Left lung (tissue), 10 donors: ENCODE data around the gene VPS16. TPM values are rescaled to one million over a fixed set of nuclear protein-coding genes. Genes with fewer than 3 reads are reported as not detected.
A peak's percentile ranks its signal among the peaks of the same experiment; 100 is the strongest.

Experiments used
- ATAC-seq: fragments of 200-7000 bp; cut with Tn5 transposase; one replicate; pipeline ENCODE4 v1.9.1; 2020; ENCODE audit warnings: moderate library complexity
- DNase-seq, 4 donors: peaks; one replicate each; pipeline ENCODE4 v3.0.0-alpha.2; 2013 to 2020
- H3K27ac ChIP-seq, 2 donors: fragments of 200-600 bp; sonication (generic) in 1 of 2; one replicate each; pipeline versions ENCODE4 v1.5.0 to v1.8.0; 2020 to 2021
- H3K27me3 ChIP-seq, 2 donors: fragments of 200-600 bp; sonication (generic) in 1 of 2; one replicate each; pipeline versions ENCODE4 v1.5.0 to v1.8.0; 2020 to 2021
- H3K36me3 ChIP-seq, 2 donors: fragments of 200-600 bp; sonication (generic) in 1 of 2; one replicate each; pipeline versions ENCODE4 v1.5.0 to v1.8.0; 2020 to 2021
- H3K4me1 ChIP-seq, 2 donors: fragments of 200-600 bp; one replicate each; pipeline ENCODE4 v1.8.0; 2021
- H3K4me3 ChIP-seq, 2 donors: fragments of 200-600 bp; sonication (generic) in 1 of 2; one replicate each; pipeline versions ENCODE4 v1.5.0 to v1.8.0; 2020 to 2021; ENCODE audit warnings: mild to moderate bottlenecking in 1 of 2
- H3K9me3 ChIP-seq, 2 donors: fragments of 200-600 bp; sonication (generic) in 1 of 2; one replicate each; pipeline versions ENCODE4 v1.5.0 to v1.8.0; 2020 to 2021
- intact Hi-C, 2 donors: fragments of 100-400 bp; cut with DNase I; formaldehyde crosslinking; loops; one replicate each; pipeline versions ENCODE4 v1.11.2 to v1.14.2; 2022
- polyA plus RNA-seq, 6 donors: library from polyadenylated mRNA; unstranded; fragments of 120-200 nt; gene quantifications; one replicate each; pipeline ENCODE4 v1.2.1, GENCODE V29; 2013; ENCODE audit not compliant: insufficient read length in 6 of 6
- total RNA-seq, 2 donors: library from RNA; stranded (reverse); fragmentation: NEBNext Ultra II Directional; extraction: Animal tissue kit (Norgen Biotek cat#: 25700); gene quantifications; one replicate each; pipeline ENCODE4 v1.2.1, GENCODE V29; 2021
- TF ChIP-seq, protein P1 (sequence below), 2 donors: fragments of 200-600 bp; sonication (generic) in 1 of 2; IDR thresholded peaks; one replicate each; pipeline versions ENCODE4 v1.5.0 to v1.8.0; 2021; ENCODE audit warnings: antibody characterized with exemption in 2 of 2
- donor health status: DM: no; HTN: yes; CAD: no.
- donor health status: DM: no; HTN: no; CAD: no.

The VPS16 gene
- total and polyA plus RNA-seq, 8 donors = 31.9 to 42.7 (median 36.3) TPM

- H3K4me1 ChIP-seq = peaks cover 0 to 25% of the 10 kb centered on the region in 2 donors
- intact Hi-C loops = no loop called here
- H3K4me3 ChIP-seq = peak overlapping the region in 1 of 2 donors; percentile 31
- no peak overlapping the region for H3K27ac ChIP-seq
- TF ChIP-seq, protein P1, sequence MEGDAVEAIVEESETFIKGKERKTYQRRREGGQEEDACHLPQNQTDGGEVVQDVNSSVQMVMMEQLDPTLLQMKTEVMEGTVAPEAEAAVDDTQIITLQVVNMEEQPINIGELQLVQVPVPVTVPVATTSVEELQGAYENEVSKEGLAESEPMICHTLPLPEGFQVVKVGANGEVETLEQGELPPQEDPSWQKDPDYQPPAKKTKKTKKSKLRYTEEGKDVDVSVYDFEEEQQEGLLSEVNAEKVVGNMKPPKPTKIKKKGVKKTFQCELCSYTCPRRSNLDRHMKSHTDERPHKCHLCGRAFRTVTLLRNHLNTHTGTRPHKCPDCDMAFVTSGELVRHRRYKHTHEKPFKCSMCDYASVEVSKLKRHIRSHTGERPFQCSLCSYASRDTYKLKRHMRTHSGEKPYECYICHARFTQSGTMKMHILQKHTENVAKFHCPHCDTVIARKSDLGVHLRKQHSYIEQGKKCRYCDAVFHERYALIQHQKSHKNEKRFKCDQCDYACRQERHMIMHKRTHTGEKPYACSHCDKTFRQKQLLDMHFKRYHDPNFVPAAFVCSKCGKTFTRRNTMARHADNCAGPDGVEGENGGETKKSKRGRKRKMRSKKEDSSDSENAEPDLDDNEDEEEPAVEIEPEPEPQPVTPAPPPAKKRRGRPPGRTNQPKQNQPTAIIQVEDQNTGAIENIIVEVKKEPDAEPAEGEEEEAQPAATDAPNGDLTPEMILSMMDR (IDR thresholded peaks at IDR 0.05) = no peak
- no peak for ATAC-seq
- H3K27me3 ChIP-seq = peaks cover 32 to 94% of the 10 kb centered on the region in 2 donors
- H3K9me3 ChIP-seq = no peaks in the 10 kb centered on the region
- DNase-seq = no peak
- H3K36me3 ChIP-seq = no peaks in the 10 kb centered on the region
Measured at GRCh38 chr20:2799271-2799670, 41.3 kb upstream of the VPS16 start.

- Histone ChIP-seq H3K27ac (no peak overlapping the region), H3K9me3 (no peaks in the 10 kb centered on the region), H3K27me3 (peaks cover 38 to 96% of the 10 kb centered on the region in 2 donors), H3K36me3 (no peaks in the 10 kb centered on the region), H3K4me1 (peaks cover 0 to 25% of the 10 kb centered on the region in 2 donors), H3K4me3 (peak overlapping the region; percentile 28 to 31)
- TF ChIP-seq, protein P1 (IDR thresholded peaks at IDR 0.05) = no peak
- DNase-seq (peak in 2 of 4 donors; percentile 21 to 33), ATAC-seq (peak; percentile 48)
- intact Hi-C loops = no loop called here
Measured at GRCh38 chr20:2799688-2800520, 40.6 kb upstream of the VPS16 start.

- peak; percentile 60 for ATAC-seq
- Histone ChIP-seq H3K4me1 (peaks cover 0 to 25% of the 10 kb centered on the region in 2 donors), H3K4me3 (peak within 1 kb of the TSS; percentile 28 to 31), H3K36me3 (no peaks in the 10 kb centered on the region), H3K9me3 (no peaks in the 10 kb centered on the region), H3K27ac (no peak within 1 kb of the TSS), H3K27me3 (peaks cover 46 to 96% of the 10 kb centered on the region in 2 donors)
- TF ChIP-seq, protein P1 (IDR thresholded peaks at IDR 0.05) = no peak
- DNase-seq = peak in 3 of 4 donors; percentile 42 to 77 (median 61)
- intact Hi-C loops = no loop called here
Measured at GRCh38 chr20:2800521-2801285, 39.8 kb upstream of the VPS16 start, which contains the start of gene CPXM1. CPXM1 (minus strand) TSS chr20:2800627; CDS start chr20:2800572, 55 bp downstream.

DNA sequence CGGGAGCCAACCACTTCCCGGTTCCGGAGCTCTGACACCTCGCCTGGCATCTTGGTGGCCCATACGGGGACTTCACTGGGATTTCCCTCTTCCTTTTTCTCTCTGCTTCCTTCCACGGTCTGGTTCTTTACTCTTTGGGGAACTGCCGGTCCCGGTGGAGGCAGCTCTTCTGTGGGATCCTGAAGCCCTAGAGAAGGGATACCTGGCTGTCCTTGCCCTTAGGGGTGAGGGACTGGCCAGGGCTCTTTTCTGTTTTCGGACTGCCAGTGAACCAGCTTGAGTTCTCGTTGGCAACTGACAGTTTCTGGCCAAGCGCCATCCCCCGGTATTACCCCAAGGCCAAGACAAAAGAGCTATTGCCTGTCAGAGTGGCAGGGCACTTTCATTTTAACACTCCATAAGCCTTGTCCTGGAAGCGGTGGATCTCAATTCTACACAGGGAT lies 39.2 kb upstream of the VPS16 start:
- ATAC-seq (no peak), DNase-seq (no peak)
- intact Hi-C loops = no loop called here
- Histone ChIP-seq H3K36me3 (no peaks in the 10 kb centered on the region), H3K27ac (no peak overlapping the region), H3K27me3 (peaks cover 53 to 98% of the 10 kb centered on the region in 2 donors), H3K4me1 (peaks cover 0 to 25% of the 10 kb centered on the region in 2 donors), H3K9me3 (no peaks in the 10 kb centered on the region), H3K4me3 (no peak overlapping the region)
- TF ChIP-seq, protein P1 (IDR thresholded peaks at IDR 0.05) = no peak
